Measurements from ENCODE around the gene ATR.

GRCh38 chr3:142577696-142578328 lies 721 bp downstream of the ATR start:
- TF ChIP-seq CTCF (IDR thresholded peaks at IDR 0.05) (no peak), POLR2A (IDR thresholded peaks at IDR 0.05) (no peak)

All from breast epithelium (tissue), 3 donors.